Trophoblast cell (in vitro differentiated cells and primary cell): ENCODE measurements around the gene BCL2L13.
"Not testable (repeated sequence)": the region's sequence is repeated elsewhere in the genome, so short reads cannot be mapped to it uniquely, and the experiment has no call there.

Experiments used
- DNase-seq, 2 donors: peaks; one replicate each; pipeline ENCODE4 v3.0.0-alpha.2; 2016
- H2AFZ ChIP-seq: 2 replicates; pipeline ENCODE4 v1.6.1; 2013; ENCODE audit warnings: low read length, moderate library complexity, mild to moderate bottlenecking; ENCODE audit not compliant: insufficient read depth, poor library complexity
- H2AK5ac ChIP-seq: 2 replicates; pipeline ENCODE4 v1.6.1; 2013; ENCODE audit warnings: mild to moderate bottlenecking, low read length
- H2BK120ac ChIP-seq: 2 replicates; pipeline ENCODE4 v1.6.1; 2013; ENCODE audit warnings: low read length, mild to moderate bottlenecking, moderate library complexity; ENCODE audit not compliant: insufficient read depth, poor library complexity
- H2BK12ac ChIP-seq: 2 replicates; pipeline ENCODE4 v1.6.1; 2013; ENCODE audit warnings: mild to moderate bottlenecking, low read length, moderate library complexity
- H2BK5ac ChIP-seq: 2 replicates; pipeline ENCODE4 v1.6.1; 2013; ENCODE audit warnings: low read length, low read depth, moderate library complexity, mild to moderate bottlenecking; ENCODE audit not compliant: poor library complexity
- H3K14ac ChIP-seq: 2 replicates; pipeline ENCODE4 v1.6.1; 2013; ENCODE audit warnings: mild to moderate bottlenecking, low read length
- H3K18ac ChIP-seq: 2 replicates; pipeline ENCODE4 v1.6.1; 2013; ENCODE audit warnings: mild to moderate bottlenecking, low read length
- H3K23ac ChIP-seq: 2 replicates; pipeline ENCODE4 v1.6.1; 2013; ENCODE audit warnings: low read length
- H3K27ac ChIP-seq: 2 replicates; pipeline ENCODE4 v1.5.1; 2013; ENCODE audit warnings: low read depth, mild to moderate bottlenecking, inconsistent platforms, low read length, moderate library complexity
- H3K27me3 ChIP-seq: 2 replicates; pipeline ENCODE4 v1.6.1; 2013; ENCODE audit warnings: inconsistent platforms, mild to moderate bottlenecking, low read length, moderate library complexity; ENCODE audit not compliant: insufficient read depth
- H3K36me3 ChIP-seq, 2 experiments: 1 replicate in 1 of 2; 2 replicates in 1 of 2; pipeline ENCODE4 v1.6.1; 2013; ENCODE audit warnings: low read length in 2 of 2, mild to moderate bottlenecking in 2 of 2, moderate library complexity in 1 of 2; ENCODE audit not compliant: insufficient read depth in 2 of 2, control insufficient read depth in 1 of 2
- H3K4ac ChIP-seq: 2 replicates; pipeline ENCODE4 v1.6.1; 2013; ENCODE audit warnings: low read depth, mild to moderate bottlenecking, low read length, moderate library complexity
- H3K4me1 ChIP-seq, 2 experiments: 1 replicate in 1 of 2; 2 replicates in 1 of 2; pipeline ENCODE4 v1.6.1; 2013; ENCODE audit warnings: low read length in 2 of 2, mild to moderate bottlenecking in 2 of 2, moderate library complexity in 1 of 2; ENCODE audit not compliant: insufficient read depth in 2 of 2, control insufficient read depth in 1 of 2
- H3K4me2 ChIP-seq: 2 replicates; pipeline ENCODE4 v1.6.1; 2013; ENCODE audit warnings: inconsistent platforms, mild to moderate bottlenecking, low read length, moderate library complexity
- H3K4me3 ChIP-seq: 2 replicates; pipeline ENCODE4 v1.5.1; 2013; ENCODE audit warnings: mild to moderate bottlenecking, low read depth, low read length, inconsistent platforms
- H3K79me1 ChIP-seq: one replicate; pipeline ENCODE4 v1.6.1; 2013; ENCODE audit warnings: low read length
- H3K79me2 ChIP-seq: 2 replicates; pipeline ENCODE4 v1.6.1; 2013; ENCODE audit warnings: low read length, mild to moderate bottlenecking; ENCODE audit not compliant: control insufficient read depth, insufficient read depth, poor library complexity
- H3K9ac ChIP-seq: 2 replicates; pipeline ENCODE4 v1.6.1; 2013; ENCODE audit warnings: mild to moderate bottlenecking, low read length
- H3K9me3 ChIP-seq: 2 replicates; pipeline ENCODE4 v1.6.1; 2013; ENCODE audit warnings: low read depth, mild to moderate bottlenecking, control low read depth, inconsistent platforms, low read length; ENCODE audit not compliant: insufficient read depth
- H4K12ac ChIP-seq: 2 replicates; pipeline ENCODE4 v1.6.1; 2013; ENCODE audit warnings: low read depth, mild to moderate bottlenecking, low read length, moderate library complexity
- H4K8ac ChIP-seq: 2 replicates; pipeline ENCODE4 v1.6.1; 2013; ENCODE audit warnings: low read depth, mild to moderate bottlenecking, low read length, moderate library complexity
- H4K91ac ChIP-seq: one replicate; pipeline ENCODE4 v1.6.1; 2013; ENCODE audit warnings: low read depth, mild to moderate bottlenecking, low read length, moderate library complexity
- WGBS: extraction: QIAGEN DNeasy Blood & Tissue Kit; methylation state at CpG from one replicate; pipeline ENCODE4 v1.1.7; 2013; ENCODE audit warnings: missing lambda C conversion rate; ENCODE audit not compliant: insufficient read length, insufficient coverage; ENCODE audit errors: extremely low coverage; 5-methylcytosine and 5-hydroxymethylcytosine counted together

BCL2L13 gene

DNA sequence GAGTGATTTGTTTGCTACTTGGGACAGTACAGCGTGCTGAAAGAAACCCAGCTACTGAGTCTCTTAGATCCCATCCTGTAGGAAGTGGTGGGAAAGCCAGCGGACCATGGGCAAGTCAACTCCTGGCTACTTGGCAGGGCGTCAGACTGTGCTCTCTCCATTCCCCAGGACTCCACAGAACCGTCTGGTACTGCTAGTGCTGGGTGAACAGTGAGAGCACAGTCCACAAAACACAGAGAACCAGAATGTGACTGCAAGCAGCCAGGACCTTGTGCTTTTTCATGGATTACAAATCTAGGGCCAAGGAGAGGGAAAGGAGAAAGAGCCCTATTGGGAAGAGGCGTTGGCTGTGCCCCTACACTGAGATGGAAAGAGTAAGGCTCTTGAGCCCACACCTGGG lies 125.5 kb downstream of the BCL2L13 start:
- no peak overlapping the region for H2AFZ ChIP-seq
- H4K12ac ChIP-seq, result no peak overlapping the region
- no peaks in the 10 kb centered on the region for H3K9me3 ChIP-seq
- H2BK12ac ChIP-seq, result no peak overlapping the region
- no peak overlapping the region for H2AK5ac ChIP-seq
- H3K4ac ChIP-seq, result no peak overlapping the region
- no peak overlapping the region for H3K4me3 ChIP-seq
- H3K27me3 ChIP-seq, result no peaks in the 10 kb centered on the region
- no CpG with 5 or more reads among the region's 5 CpGs for WGBS
- H4K91ac ChIP-seq, result no peak overlapping the region
- H3K27ac ChIP-seq, result no peak overlapping the region
- no peak overlapping the region for H2BK5ac ChIP-seq
- H3K18ac ChIP-seq, result no peak overlapping the region
- H3K79me2 ChIP-seq, result no peaks in the 10 kb centered on the region
- no peak overlapping the region for H2BK120ac ChIP-seq
- H3K23ac ChIP-seq, result no peak overlapping the region
- no peaks in the 10 kb centered on the region for H3K79me1 ChIP-seq
- no peaks in the 10 kb centered on the region for H3K36me3 ChIP-seq
- no peaks in the 10 kb centered on the region for H3K4me1 ChIP-seq
- no peak overlapping the region for H3K4me2 ChIP-seq
- no peak overlapping the region for H3K14ac ChIP-seq
- no peak overlapping the region for H3K9ac ChIP-seq
- DNase-seq, result no peak
- no peak overlapping the region for H4K8ac ChIP-seq

- H4K12ac ChIP-seq, H2BK5ac ChIP-seq, H3K79me2 ChIP-seq, H2AK5ac ChIP-seq, H2BK120ac ChIP-seq, H3K9me3 ChIP-seq, DNase-seq, H2BK12ac ChIP-seq, H4K91ac ChIP-seq, H3K4me1 ChIP-seq, H3K79me1 ChIP-seq, H3K9ac ChIP-seq, H3K4ac ChIP-seq, H3K18ac ChIP-seq, H3K36me3 ChIP-seq, H3K4me3 ChIP-seq, H3K27ac ChIP-seq, H3K23ac ChIP-seq, H4K8ac ChIP-seq, H3K27me3 ChIP-seq, H2AFZ ChIP-seq, H3K4me2 ChIP-seq, H3K14ac ChIP-seq: not testable (repeated sequence)
- WGBS, result no CpG with 5 or more reads among the region's 5 CpGs
Measured at GRCh38 chr22:17764852-17765251, 126.3 kb downstream of the BCL2L13 start.

GRCh38 chr22:17767233-17768065 lies 128.9 kb downstream of the BCL2L13 start:
- WGBS, result no CpG with 5 or more reads among the region's 14 CpGs
- no peak overlapping the region for H3K4me3 ChIP-seq
- H4K8ac ChIP-seq, result no peak overlapping the region

GRCh38 chr22:17769013-17769715 lies 130.6 kb downstream of the BCL2L13 start:
- Histone ChIP-seq H4K91ac (no peak overlapping the region), H3K14ac (no peak overlapping the region), H2AK5ac (no peak overlapping the region), H3K4me3 (no peak overlapping the region), H3K9me3 (peaks cover 2% of the 10 kb centered on the region), H3K4me1 (peaks cover 9 to 10% of the 10 kb centered on the region in 2 experiments), H3K4ac (no peak overlapping the region), H3K79me1 (no peaks in the 10 kb centered on the region), H3K18ac (no peak overlapping the region), H3K4me2 (no peak overlapping the region), H2BK12ac (no peak overlapping the region), H2AFZ (no peak overlapping the region), H2BK120ac (no peak overlapping the region), H3K27me3 (no peaks in the 10 kb centered on the region), H3K79me2 (peaks cover under 1% of the 10 kb centered on the region), H2BK5ac (no peak overlapping the region), H4K8ac (no peak overlapping the region), H3K36me3 (no peaks in the 10 kb centered on the region), H4K12ac (no peak overlapping the region), H3K23ac (no peak overlapping the region), H3K27ac (no peak overlapping the region), H3K9ac (no peak overlapping the region)
- no peak for DNase-seq
- no CpG with 5 or more reads among the region's 14 CpGs for WGBS

More at GRCh38 chr22:17767233-17768065, 128.9 kb downstream of the BCL2L13 start:
- no peak overlapping the region for H3K4me2 ChIP-seq
- no peak overlapping the region for H3K18ac ChIP-seq
- H3K9ac ChIP-seq, result no peak overlapping the region
- no peak overlapping the region for H3K14ac ChIP-seq
- no peaks in the 10 kb centered on the region for H3K79me1 ChIP-seq
- H3K36me3 ChIP-seq, result no peaks in the 10 kb centered on the region
- no peak overlapping the region for H2AFZ ChIP-seq
- H4K12ac ChIP-seq, result no peak overlapping the region
- no peak for DNase-seq
- no peak overlapping the region for H3K4ac ChIP-seq
- no peak overlapping the region for H3K23ac ChIP-seq
- no peak overlapping the region for H2BK5ac ChIP-seq
- no peaks in the 10 kb centered on the region for H3K27me3 ChIP-seq
- no peak overlapping the region for H4K91ac ChIP-seq
- H3K9me3 ChIP-seq, result no peaks in the 10 kb centered on the region
- H3K4me1 ChIP-seq, result no peaks in the 10 kb centered on the region
- no peaks in the 10 kb centered on the region for H3K79me2 ChIP-seq
- H2BK120ac ChIP-seq, result no peak overlapping the region
- no peak overlapping the region for H2BK12ac ChIP-seq
- H2AK5ac ChIP-seq, result no peak overlapping the region
- H3K27ac ChIP-seq, result no peak overlapping the region
